Measurements from ENCODE around the gene RUFY4.
A peak's percentile ranks its signal among the peaks of the same experiment; 100 is the strongest.
"Not testable (repeated sequence)": the region's sequence is repeated elsewhere in the genome, so short reads cannot be mapped to it uniquely, and the experiment has no call there.

RUFY4 gene

GRCh38 chr2:218086478-218086877, 17.4 kb downstream of the RUFY4 start:
- no peak for DNase-seq (ENCODE audit: low read depth in 2 of 2)

- no peak for DNase-seq (ENCODE audit: low read depth in 2 of 2)
Observed at GRCh38 chr2:218089259-218089658, 20.2 kb downstream of the RUFY4 start.

DNA sequence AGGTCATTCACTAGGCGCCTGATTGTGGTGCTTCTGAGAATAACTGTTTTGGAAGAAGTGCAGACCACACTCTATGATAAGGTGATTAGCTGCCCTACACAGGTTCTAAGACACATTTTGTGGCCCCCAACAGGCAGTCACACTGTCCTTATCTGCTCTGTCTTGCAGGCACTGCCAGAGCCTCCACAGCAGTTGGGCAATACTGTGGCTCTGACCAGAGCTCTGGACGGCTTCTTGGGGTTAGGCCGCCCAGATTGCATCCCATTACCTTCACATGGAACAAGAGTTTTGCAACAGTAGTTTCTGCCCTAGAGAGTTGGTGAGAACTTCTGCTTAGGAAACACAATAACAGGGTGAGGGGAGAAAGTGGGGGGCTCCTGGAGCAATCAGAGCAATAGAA, 22.7 kb downstream of the RUFY4 start:
- DNase-seq (ENCODE audit: low read depth in 2 of 2): no peak

GRCh38 chr2:218093879-218094278, 24.8 kb downstream of the RUFY4 start:
- no peak for DNase-seq (ENCODE audit: low read depth in 2 of 2)

GRCh38 chr2:218095853-218096252, 26.8 kb downstream of the RUFY4 start:
- no peak for DNase-seq (ENCODE audit: low read depth in 2 of 2)

DNA sequence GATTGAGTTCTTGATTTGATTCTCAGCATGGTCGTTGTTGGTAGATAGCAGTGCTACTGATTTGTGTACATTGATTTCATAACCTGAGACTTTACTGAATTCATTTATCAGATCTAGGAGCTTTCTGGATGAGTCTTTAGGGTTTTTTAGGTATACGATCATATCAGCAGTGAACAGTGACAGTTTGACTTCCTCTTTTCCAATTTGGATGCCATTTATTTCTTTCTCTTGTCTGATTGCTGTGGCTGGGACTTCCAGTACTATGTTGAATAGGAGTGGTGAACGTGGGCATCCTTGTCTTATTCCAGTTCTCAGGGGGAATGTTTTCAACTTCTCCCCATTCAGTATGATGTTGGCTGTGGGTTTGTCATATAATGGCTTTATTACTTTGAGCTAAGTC, 28.9 kb downstream of the RUFY4 start:
- DNase-seq (ENCODE audit: low read depth in 2 of 2): no peak

- not testable (repeated sequence) for DNase-seq (ENCODE audit: low read depth in 2 of 2)
Observed at GRCh38 chr2:218108834-218109233, 39.8 kb downstream of the RUFY4 start.

GRCh38 chr2:218121789-218122188, 52.7 kb downstream of the RUFY4 start:
- DNase-seq (ENCODE audit: low read depth in 2 of 2): not testable (repeated sequence)

DNA sequence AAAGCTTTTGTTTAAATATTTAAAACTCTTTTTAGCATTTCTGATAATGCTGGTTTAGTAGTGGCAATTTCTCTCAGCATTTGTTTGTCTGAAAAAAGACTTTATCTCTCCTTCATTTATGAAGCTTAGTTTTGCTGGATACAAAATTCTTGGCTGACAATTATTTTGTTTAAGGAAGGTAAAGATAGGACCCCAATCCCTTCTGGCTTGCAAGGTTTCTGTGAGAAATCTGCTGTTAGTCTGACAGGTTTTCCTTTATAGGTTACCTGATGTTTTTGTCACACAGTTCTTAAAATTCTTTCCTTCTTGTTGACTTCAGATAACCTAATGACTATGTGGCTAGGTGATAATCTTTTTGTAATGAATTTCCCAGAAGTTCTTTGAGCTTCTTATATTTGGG, 53.2 kb downstream of the RUFY4 start:
- not testable (repeated sequence) for DNase-seq (ENCODE audit: low read depth in 2 of 2)

DNA sequence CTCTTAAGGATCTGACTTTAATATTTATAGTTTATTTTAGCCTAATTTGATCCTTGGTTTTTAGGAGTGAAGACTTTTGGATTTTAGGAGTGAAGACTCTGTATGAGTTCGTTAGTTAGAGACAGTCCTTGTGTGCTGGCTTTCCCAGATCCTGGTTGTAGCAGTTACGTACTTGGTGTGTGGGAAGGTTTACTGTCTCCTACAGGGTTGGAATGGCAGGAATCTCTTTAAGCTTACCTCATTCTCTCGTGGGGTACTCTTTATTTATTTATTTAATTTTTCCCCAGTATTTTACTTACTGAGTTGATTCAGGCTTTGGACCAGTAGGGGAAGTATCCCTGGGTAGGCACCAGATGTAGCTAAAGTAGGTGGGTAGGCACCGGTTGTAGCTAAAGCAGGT, 54.9 kb downstream of the RUFY4 start:
- no peak for DNase-seq (ENCODE audit: low read depth in 2 of 2)

DNA sequence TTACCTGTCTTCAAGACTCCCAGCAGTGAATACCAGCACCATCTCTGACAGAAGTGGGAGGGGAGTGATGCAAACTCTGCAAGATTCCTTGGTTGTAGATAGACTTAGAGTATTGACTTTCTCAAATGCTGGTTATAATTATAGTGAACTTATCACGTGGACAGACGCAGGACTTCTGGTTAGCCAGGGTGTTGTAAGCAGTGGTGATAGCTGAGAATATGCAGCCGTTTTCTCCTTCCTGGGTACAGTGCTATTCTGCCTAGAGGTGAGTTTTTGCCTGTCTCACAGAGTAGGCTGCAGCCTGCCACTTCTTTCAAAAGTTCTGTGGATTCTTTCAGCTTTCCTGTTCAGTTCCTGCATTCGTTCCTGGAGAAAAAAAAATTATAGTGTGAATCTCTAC, 56.0 kb downstream of the RUFY4 start:
- no peak for DNase-seq (ENCODE audit: low read depth in 2 of 2)

DNA sequence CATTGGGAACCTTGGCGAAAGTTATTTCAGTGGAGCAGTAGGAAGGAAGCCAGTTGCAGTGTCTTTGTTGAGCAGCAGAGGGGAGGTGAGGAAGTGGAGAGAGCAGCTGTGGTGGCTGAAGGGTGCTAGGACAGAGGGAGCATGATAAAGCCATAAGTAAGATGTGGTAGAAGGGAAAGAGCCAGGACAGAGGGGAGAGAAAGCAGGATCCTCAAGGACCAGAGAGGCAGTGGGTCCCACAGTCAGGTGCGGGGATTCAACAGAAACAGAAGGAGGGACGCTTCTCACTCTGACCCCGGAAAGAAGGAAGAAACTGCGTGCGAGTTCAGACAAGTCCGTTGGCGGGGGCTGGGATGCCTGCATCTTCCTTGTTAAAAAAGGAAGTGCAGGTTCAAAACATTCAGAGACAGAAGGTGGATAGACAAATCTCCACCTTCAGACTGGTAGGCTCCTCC, 56.6 kb downstream of the RUFY4 start, which contains the start of gene CXCR2:
TSS of gene CXCR2 (plus strand) at position 403 of the 455 bp plus-strand sequence. CDS start 8,774 bp downstream, outside the sequence.
- DNase-seq (ENCODE audit: low read depth in 2 of 2): no peak

GRCh38 chr2:218127929-218128455, 58.9 kb downstream of the RUFY4 start:
- no peak for DNase-seq (ENCODE audit: low read depth in 2 of 2)

- DNase-seq (ENCODE audit: low read depth in 2 of 2): no peak
Observed at GRCh38 chr2:218128781-218129457, 59.9 kb downstream of the RUFY4 start.

DNA sequence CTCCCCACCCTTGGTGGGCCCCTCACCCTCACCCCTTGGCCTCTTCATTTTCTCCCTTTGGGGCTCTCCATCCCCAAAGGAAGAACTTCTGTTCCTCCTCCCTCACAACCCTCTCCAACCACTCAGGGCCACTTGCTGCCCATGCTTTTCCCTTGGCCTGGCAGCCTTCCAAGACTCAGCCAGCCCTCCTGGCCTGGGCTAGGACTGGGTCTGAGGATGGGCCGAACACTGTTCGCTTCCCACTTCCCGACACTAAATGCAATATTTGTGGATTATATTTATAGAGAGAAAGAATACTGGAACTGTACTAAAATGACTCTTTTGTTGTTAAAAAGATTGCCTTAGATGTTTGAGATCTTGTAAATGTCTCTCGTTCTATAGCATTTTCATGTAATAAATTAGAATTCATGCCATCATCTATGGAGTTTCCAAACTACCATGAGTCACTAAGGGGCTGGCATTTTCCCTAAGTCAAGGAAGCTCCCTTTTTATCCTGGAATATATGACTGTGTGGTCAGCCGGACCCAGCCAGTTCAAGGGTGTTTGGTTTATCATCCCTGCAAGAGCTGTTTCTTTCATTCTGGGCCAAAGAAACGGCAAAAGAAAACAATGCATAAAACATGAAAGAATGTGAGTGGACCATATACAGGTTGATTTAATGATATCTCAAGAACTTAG, 60.5 kb downstream of the RUFY4 start:
- DNase-seq (ENCODE audit: low read depth in 2 of 2): no peak

- peak; percentile 5 to 6 for DNase-seq (ENCODE audit: low read depth in 2 of 2)
Observed at GRCh38 chr2:218130377-218130776, 61.3 kb downstream of the RUFY4 start.

GRCh38 chr2:218130822-218131221, 61.8 kb downstream of the RUFY4 start:
- no peak for DNase-seq (ENCODE audit: low read depth in 2 of 2)

GRCh38 chr2:218137514-218137913, 68.5 kb downstream of the RUFY4 start:
- DNase-seq (ENCODE audit: low read depth in 2 of 2): no peak

GRCh38 chr2:218138047-218138446, 69.0 kb downstream of the RUFY4 start:
- DNase-seq (ENCODE audit: low read depth in 2 of 2): no peak
